Adrenal gland (tissue), 12 donors: ENCODE measurements around the gene CLMP. TPM values are rescaled to one million over a fixed set of nuclear protein-coding genes. Genes with fewer than 3 reads are reported as not detected.

Source experiments
- DNase-seq, 7 donors: peaks; one replicate each; pipeline ENCODE4 v3.0.0-alpha.2; 2019 to 2020
- H3K27ac ChIP-seq, 5 donors: fragments of 200-600 bp; sonication (generic) in 4 of 5; 1 replicate in 3 of 5; 2 replicates in 2 of 5; pipeline versions ENCODE4 v1.5.1 to v1.8.0; 2016 to 2020; ENCODE audit warnings: mild to moderate bottlenecking in 1 of 5
- H3K27me3 ChIP-seq: fragments of 200-600 bp; 2 replicates; pipeline ENCODE4 v1.8.0; 2021
- H3K36me3 ChIP-seq, 2 donors: fragments of 200-600 bp; replicated peaks in 1 of 2; 1 replicate in 1 of 2; 2 replicates in 1 of 2; pipeline versions ENCODE4 v1.5.1 to v1.8.0; 2018 to 2022
- H3K4me1 ChIP-seq, 2 donors: fragments of 200-600 bp; replicated peaks in 1 of 2; 1 replicate in 1 of 2; 2 replicates in 1 of 2; pipeline versions ENCODE4 v1.5.1 to v1.8.0; 2018 to 2021
- H3K4me3 ChIP-seq, 4 donors: fragments of 200-600 bp; sonication (generic) in 3 of 4; one replicate each; pipeline ENCODE4 v1.5.1; 2016 to 2018
- H3K9me3 ChIP-seq, 3 donors: fragments of 200-600 bp; sonication (generic) in 1 of 3; replicated peaks in 1 of 3; 1 replicate in 2 of 3; 2 replicates in 1 of 3; pipeline versions ENCODE4 v1.5.1 to v1.8.0; 2016 to 2021
- CTCF ChIP-seq, 6 experiments: fragments of 450-650 bp in 4 of 6; fragments of 200-600 bp in 2 of 6; sonication (generic) in 1 of 6; IDR thresholded peaks; 1 replicate in 5 of 6; 2 replicates in 1 of 6; pipeline versions ENCODE4 v1.5.1 to v1.8.0; 2016 to 2021; ENCODE audit warnings: antibody characterized with exemption in 6 of 6, mild to moderate bottlenecking in 2 of 6, moderate library complexity in 1 of 6
- POLR2A ChIP-seq, 2 donors: fragments of 450-650 bp; IDR thresholded peaks; one replicate each; pipeline ENCODE4 v1.6.1; 2017; ENCODE audit warnings: antibody characterized with exemption in 2 of 2, mild to moderate bottlenecking in 2 of 2, moderate library complexity in 1 of 2
- WGBS, 4 donors: extraction: QIAGEN DNeasy Blood & Tissue Kit in 2 of 4; methylation state at CpG; one replicate each; pipeline versions ENCODE4 v1.1.5 to v1.1.7; 2013 to 2017; 5-methylcytosine and 5-hydroxymethylcytosine counted together
- intact Hi-C, 2 donors: fragments of 100-400 bp; cut with DNase I; formaldehyde crosslinking; loops; one replicate each; pipeline versions ENCODE4 v1.14.1 to v1.15.0; 2022 to 2023
- polyA plus RNA-seq, 3 donors: library from polyadenylated mRNA; stranded (reverse); fragments of 200-250 nt in 2 of 3; fragments of 350-450 nt in 1 of 3; fragmentation: Illumina TruSeq in 1 of 3; extraction: RNeasy Lipid Tissue Mini Kit (QIAGEN cat#74804) in 1 of 3; gene quantifications; one replicate each; pipeline ENCODE4 v1.2.3, GENCODE V29; 2013 to 2014
- total RNA-seq, 9 donors: library from RNA; depleted of rRNA in 4 of 9; stranded (reverse); fragments of >200 nt in 4 of 9; fragments of 120-200 nt in 1 of 9; fragmentation: NEBNext Ultra II Directional in 1 of 9; extraction: Animal tissue kit (Norgen Biotek cat#: 25700) in 1 of 9; gene quantifications; one replicate each; pipeline versions ENCODE4 v1.1.0 to v1.2.4, GENCODE V29; 2013 to 2023
- donor health status: healthy with polysubstance abuse.
- donor health status: Bipolar disorder and iron deficiency.
- donor health status: DM: yes; HTN: yes; CAD: no.
- donor health status: DM: no; HTN: no; CAD: no.
- donor health status: DM: no; HTN: no; CAD: no.
- donor health status: DM: yes; HTN: yes; CAD: no.

CLMP gene
- total and polyA plus RNA-seq, 12 donors: 3.8 to 36.6 (median 19.8) TPM

DNA sequence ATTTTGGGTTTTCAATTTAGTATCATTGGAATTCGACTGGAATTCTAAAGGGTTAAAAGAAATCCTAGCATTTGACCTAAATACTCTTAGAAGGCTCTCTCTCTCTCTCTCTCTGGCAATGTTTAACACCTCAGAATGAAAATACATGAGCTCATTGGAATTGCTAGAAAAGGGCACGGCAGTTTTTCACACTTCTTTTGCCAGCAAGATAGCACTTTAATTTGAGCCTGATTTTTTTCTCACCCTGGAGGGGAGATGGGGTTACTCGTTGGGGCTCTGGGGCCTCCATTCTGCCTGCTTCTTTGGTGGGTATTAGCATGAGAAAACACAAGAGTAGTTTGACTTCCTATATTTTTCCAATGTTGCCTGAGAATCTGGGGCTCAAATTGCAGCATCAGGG, 22.8 kb upstream of the CLMP start:
- no peaks in the 10 kb centered on the region for H3K36me3 ChIP-seq
- no peaks in the 10 kb centered on the region for H3K27me3 ChIP-seq
- no peak overlapping the region for H3K27ac ChIP-seq
- no peaks in the 10 kb centered on the region for H3K9me3 ChIP-seq
- 7 to 25% (median 15%) methylated on average over 3 of the region's 3 CpGs for WGBS, 4 donors
- DNase-seq: no peak
- peaks cover 0 to 4% of the 10 kb centered on the region in 2 donors for H3K4me1 ChIP-seq
- no peak for TF ChIP-seq POLR2A (IDR thresholded peaks at IDR 0.05)
- TF ChIP-seq CTCF (IDR thresholded peaks at IDR 0.05): no peak
- intact Hi-C loops: no loop called here
- H3K4me3 ChIP-seq: no peak overlapping the region

DNA sequence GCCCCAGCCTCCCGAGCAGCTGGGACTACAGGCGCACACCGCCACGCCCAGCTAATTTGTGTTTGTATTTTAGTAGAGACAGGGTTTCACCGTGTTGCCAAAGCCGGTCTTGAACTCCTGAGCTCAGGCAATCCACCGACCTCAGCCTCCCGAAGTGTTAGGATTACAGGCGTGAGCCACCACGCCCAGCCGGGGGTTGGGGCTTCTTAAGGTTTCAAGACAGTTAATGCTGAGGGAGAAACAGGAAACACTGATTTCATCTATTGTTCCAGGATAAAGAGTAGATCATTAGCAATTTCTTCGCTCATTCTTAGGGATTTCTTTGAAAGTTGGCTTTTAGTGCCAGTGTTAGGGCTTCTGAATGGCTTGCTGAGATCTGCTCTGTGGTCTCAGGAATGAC, 21.2 kb upstream of the CLMP start:
- intact Hi-C loops: no loop called here
- DNase-seq: no peak
- Histone ChIP-seq H3K36me3 (no peaks in the 10 kb centered on the region), H3K27me3 (no peaks in the 10 kb centered on the region), H3K9me3 (no peaks in the 10 kb centered on the region), H3K4me1 (peaks cover 0 to 4% of the 10 kb centered on the region in 2 donors), H3K4me3 (no peak overlapping the region), H3K27ac (no peak overlapping the region)
- TF ChIP-seq CTCF (IDR thresholded peaks at IDR 0.05): no peak
- TF ChIP-seq POLR2A (IDR thresholded peaks at IDR 0.05): no peak
- WGBS, 4 donors: 91 to 98% (median 96%) methylated on average over 12 of the region's 12 CpGs

GRCh38 chr11:123214940-123215339, 19.9 kb upstream of the CLMP start:
- no peak overlapping the region for H3K27ac ChIP-seq
- no peak overlapping the region for H3K4me3 ChIP-seq
- intact Hi-C loops: no loop called here
- peaks cover 0 to 4% of the 10 kb centered on the region in 2 donors for H3K4me1 ChIP-seq
- WGBS, 4 donors: 95 to 100% (median 98%) methylated on average over 1 of the region's 1 CpG
- DNase-seq: no peak
- TF ChIP-seq POLR2A (IDR thresholded peaks at IDR 0.05) (no peak), CTCF (IDR thresholded peaks at IDR 0.05) (no peak)
- H3K9me3 ChIP-seq: no peaks in the 10 kb centered on the region
- no peaks in the 10 kb centered on the region for H3K36me3 ChIP-seq
- H3K27me3 ChIP-seq: no peaks in the 10 kb centered on the region

- Histone ChIP-seq H3K4me1 (peaks cover 0 to 4% of the 10 kb centered on the region in 2 donors), H3K4me3 (no peak overlapping the region), H3K36me3 (no peaks in the 10 kb centered on the region), H3K27me3 (no peaks in the 10 kb centered on the region), H3K27ac (no peak overlapping the region), H3K9me3 (no peaks in the 10 kb centered on the region)
- no peak for DNase-seq
- intact Hi-C loops: no loop called here
- TF ChIP-seq POLR2A (IDR thresholded peaks at IDR 0.05) (no peak), CTCF (IDR thresholded peaks at IDR 0.05) (no peak)
- 54 to 68% (median 61%) methylated on average over 4 of the region's 4 CpGs for WGBS, 4 donors
Observed at GRCh38 chr11:123214396-123214795, 19.3 kb upstream of the CLMP start.
